ENCODE measurements around the gene CNKSR2. TPM values are rescaled to one million over a fixed set of nuclear protein-coding genes. Genes with fewer than 3 reads are reported as not detected.
"Not testable (repeated sequence)": the region's sequence is repeated elsewhere in the genome, so short reads cannot be mapped to it uniquely, and the experiment has no call there.

CNKSR2 gene
- total and polyA plus RNA-seq, 2 experiments from 2014 or later, result 13.9 to 40.9 TPM

- TF ChIP-seq ZNF462 (CRISPR knock-in tag; IDR thresholded peaks at IDR 0.05) (no peak), NANOG (IDR thresholded peaks at IDR 0.05; ENCODE audit: borderline replicate concordance) (no peak)
These were observed 107.5 kb downstream of the CNKSR2 start (continued) for GRCh38 chrX:21481761-21482160.

GRCh38 chrX:21484051-21484450 lies 109.8 kb downstream of the CNKSR2 start:
- not testable (repeated sequence) for H3K27ac ChIP-seq (ENCODE audit: low read depth); H3K36me3 Mint-ChIP-seq (ENCODE audit: low read depth); H3K27me3 Mint-ChIP-seq (ENCODE audit: insufficient read depth, low read depth, poor library complexity); H3K9me2 ChIP-seq (ENCODE audit: insufficient read depth); H4K20me1 ChIP-seq (replicated peaks; ENCODE audit: insufficient read depth); H3K9me3 Mint-ChIP-seq; H3K4me3 Mint-ChIP-seq; H3K4me3 ChIP-seq; H3F3A ChIP-seq (replicated peaks; ENCODE audit: low read depth); H3K27ac Mint-ChIP-seq; H3K36me3 ChIP-seq (ENCODE audit: insufficient read depth); H3K4me2 ChIP-seq; H3K27me3 ChIP-seq (ENCODE audit: insufficient read depth); ATAC-seq; H3K79me2 ChIP-seq (replicated peaks; ENCODE audit: insufficient read depth); H2AFZ ChIP-seq; DNase-seq (ENCODE audit: low spot score)
- peaks cover 29% of the 10 kb centered on the region for H3K4me1 ChIP-seq (ENCODE audit: insufficient read depth)
- H3K4me1 Mint-ChIP-seq, result peaks cover 19% of the 10 kb centered on the region

GRCh38 chrX:21487832-21488231 lies 113.6 kb downstream of the CNKSR2 start:
- Mint-ChIP-seq H3K4me3 (no peak overlapping the region), H3K27me3 (ENCODE audit: insufficient read depth, low read depth, poor library complexity) (no peaks in the 10 kb centered on the region), H3K9me3 (no peaks in the 10 kb centered on the region), H3K27ac (no peak overlapping the region), H3K36me3 (ENCODE audit: low read depth) (no peaks in the 10 kb centered on the region), H3K4me1 (peaks cover 25% of the 10 kb centered on the region)
- no peak overlapping the region for H2AFZ ChIP-seq
- peak overlapping the region; percentile 28; the same call in 1 of the 2 replicates for H3K4me2 ChIP-seq
- no peaks in the 10 kb centered on the region; the same call in 1 of the 2 replicates for H3K79me2 ChIP-seq (replicated peaks; ENCODE audit: insufficient read depth)
- no peak overlapping the region for H3K4me3 ChIP-seq
- H3K9me2 ChIP-seq (ENCODE audit: insufficient read depth), result no peaks in the 10 kb centered on the region
- no peaks in the 10 kb centered on the region for H4K20me1 ChIP-seq (replicated peaks; ENCODE audit: insufficient read depth)
- no peaks in the 10 kb centered on the region for H3K36me3 ChIP-seq (ENCODE audit: insufficient read depth)
- no peaks in the 10 kb centered on the region for H3F3A ChIP-seq (replicated peaks; ENCODE audit: low read depth)
- DNase-seq (ENCODE audit: low spot score) (peak; percentile 9), ATAC-seq (no peak)
- peaks cover 35% of the 10 kb centered on the region for H3K4me1 ChIP-seq (ENCODE audit: insufficient read depth)
- peak overlapping the region; percentile 50; the same call in 1 of the 2 replicates for H3K27ac ChIP-seq (ENCODE audit: low read depth)
- H3K27me3 ChIP-seq (ENCODE audit: insufficient read depth), result no peaks in the 10 kb centered on the region
- no peak for TF ChIP-seq POLR2AphosphoS5 (IDR thresholded peaks at IDR 0.05; ENCODE audit: low read depth)
- no peak for TF ChIP-seq ETS1 (IDR thresholded peaks at IDR 0.05)
- TF ChIP-seq EZH2phosphoT487 (IDR thresholded peaks at IDR 0.05; ENCODE audit: unreplicated experiment), result no peak
- no peak for TF ChIP-seq EZH2 (IDR thresholded peaks at IDR 0.05; ENCODE audit: low read depth, unreplicated experiment)
- no peak for TF ChIP-seq CTCF (conservative IDR thresholded peaks at IDR 0.05; ENCODE audit: low read depth in 2 of 2)
- TF ChIP-seq JUNB (IDR thresholded peaks at IDR 0.05; ENCODE audit: unreplicated experiment), result no peak
- no peak for TF ChIP-seq CREB1 (CRISPR knock-in tag; IDR thresholded peaks at IDR 0.05; ENCODE audit: low read depth)
- no peak for TF ChIP-seq NANOG (IDR thresholded peaks at IDR 0.05; ENCODE audit: borderline replicate concordance)
